HG03521 (cell line): Measurements from ENCODE around the gene TM4SF4.

Experiments used
- ATAC-seq: cut with Tn5 transposase; IDR thresholded peaks from one replicate; pipeline ENCODE4 v1.9.1; 2021; ENCODE audit warnings: mild to moderate bottlenecking, moderate library complexity; ENCODE audit not compliant: unreplicated experiment

TM4SF4 gene

GRCh38 chr3:149480326-149481017 is 6.0 kb downstream of the TM4SF4 start:
- peak; percentile 96 for ATAC-seq

- ATAC-seq = no peak
Observed at GRCh38 chr3:149481056-149481455, 6.6 kb downstream of the TM4SF4 start.

- ATAC-seq = no peak
Observed at GRCh38 chr3:149481491-149481890, 7.0 kb downstream of the TM4SF4 start.

- ATAC-seq = no peak
Observed at GRCh38 chr3:149486726-149487125, 12.2 kb downstream of the TM4SF4 start.

GRCh38 chr3:149487598-149488197 is 13.2 kb downstream of the TM4SF4 start:
- ATAC-seq = peak; percentile 87

GRCh38 chr3:149489060-149489690 is 14.7 kb downstream of the TM4SF4 start:
- no peak for ATAC-seq

- ATAC-seq = no peak
Observed at GRCh38 chr3:149490260-149490971, 15.9 kb downstream of the TM4SF4 start.

- no peak for ATAC-seq
Observed at GRCh38 chr3:149493315-149494021, 19.0 kb downstream of the TM4SF4 start.

- ATAC-seq = peak; percentile 50
Observed at GRCh38 chr3:149494022-149494758, 19.7 kb downstream of the TM4SF4 start.

GRCh38 chr3:149494759-149495580 is 20.5 kb downstream of the TM4SF4 start:
- no peak for ATAC-seq

- ATAC-seq = no peak
Observed at GRCh38 chr3:149495581-149496125, 21.2 kb downstream of the TM4SF4 start.

- no peak for ATAC-seq
Observed at GRCh38 chr3:149496891-149497290, 22.4 kb downstream of the TM4SF4 start.

GRCh38 chr3:149497966-149498670 is 23.6 kb downstream of the TM4SF4 start:
- no peak for ATAC-seq

- no peak for ATAC-seq
Observed at GRCh38 chr3:149501524-149501923, 27.0 kb downstream of the TM4SF4 start.

- no peak for ATAC-seq
Observed at GRCh38 chr3:149502438-149502837, 27.9 kb downstream of the TM4SF4 start.

- no peak for ATAC-seq
Observed at GRCh38 chr3:149506540-149506939, 32.0 kb downstream of the TM4SF4 start.

GRCh38 chr3:149506965-149507364 is 32.5 kb downstream of the TM4SF4 start:
- ATAC-seq = no peak

GRCh38 chr3:149507491-149508324 is 33.2 kb downstream of the TM4SF4 start:
- ATAC-seq = no peak
